Panc1 (cell line): Measurements from ENCODE around the gene SEC16A. TPM values are rescaled to one million over a fixed set of nuclear protein-coding genes. Genes with fewer than 3 reads are reported as not detected.

Experiments used
- ATAC-seq: fragments of 200-7000 bp; cut with Tn5 transposase; 2 replicates; pipeline ENCODE4 v1.9.1; 2020; ENCODE audit warnings: mild to moderate bottlenecking, moderate library complexity
- BruUV-seq: library from RNA; stranded (reverse); fragments of 400-500 nt; replicated peaks from 2 replicates; lab custom pipeline; 2021; lab: Mats Ljungman, UMichigan
- CTCF ChIA-PET: fragments of 300-600 bp; sonication (Branson Sonifier 250); formaldehyde crosslinking; loops from one replicate; lab custom pipeline; 2022; ENCODE audit warnings: antibody characterized with exemption; lab: Charles Lee
- POLR2A ChIA-PET: fragments of 300-600 bp; sonication (Branson Sonifier 250); formaldehyde crosslinking; loops from one replicate; lab custom pipeline; 2022; ENCODE audit warnings: antibody characterized with exemption; lab: Charles Lee
- DNase-seq: peaks from one replicate; pipeline ENCODE4 v3.0.0-alpha.2; 2010; ENCODE audit warnings: low read depth, low spot score
- H3K27ac ChIP-seq: 2 replicates; pipeline ENCODE4 v1.5.1; 2011; ENCODE audit warnings: mild to moderate bottlenecking, low read length, inconsistent platforms
- H3K27me3 ChIP-seq: fragments of 200-500 bp; sonication (Bioruptor generic); 2 replicates; pipeline ENCODE4 v1.6.0; 2014; ENCODE audit warnings: low read length, inconsistent platforms; ENCODE audit not compliant: control insufficient read depth, insufficient read depth
- H3K36me3 ChIP-seq: fragments of 200-500 bp; sonication (Bioruptor generic); 2 replicates; pipeline ENCODE4 v1.5.1; 2014; ENCODE audit warnings: inconsistent platforms, mild to moderate bottlenecking, low read length, moderate library complexity; ENCODE audit not compliant: control insufficient read depth, insufficient read depth
- H3K4me1 ChIP-seq: 2 replicates; pipeline ENCODE4 v1.5.1; 2011; ENCODE audit warnings: inconsistent platforms, mild to moderate bottlenecking, low read length, moderate library complexity; ENCODE audit not compliant: control insufficient read depth, insufficient read depth
- H3K4me3 ChIP-seq, 2 experiments: 2 replicates each; pipeline ENCODE4 v1.5.1; 2011 to 2012; ENCODE audit warnings: low read depth in 2 of 2, low read length in 2 of 2, mild to moderate bottlenecking in 2 of 2, inconsistent platforms in 1 of 2, moderate library complexity in 1 of 2
- H3K9me3 ChIP-seq: fragments of 200-500 bp; sonication (Bioruptor generic); 2 replicates; pipeline ENCODE4 v1.5.1; 2014; ENCODE audit warnings: low read depth, mild to moderate bottlenecking, inconsistent platforms, low read length, moderate library complexity; ENCODE audit not compliant: control insufficient read depth, insufficient read depth
- CTCF ChIP-seq: fragments of 450-650 bp; IDR thresholded peaks from 2 replicates; pipeline ENCODE4 v1.5.1; 2017; ENCODE audit warnings: mild to moderate bottlenecking
- POLR2AphosphoS5 ChIP-seq: IDR thresholded peaks from 2 replicates; pipeline ENCODE4 v1.6.1; 2012; ENCODE audit warnings: mild to moderate bottlenecking, low read depth, low read length, moderate library complexity
- REST ChIP-seq, 2 experiments: IDR thresholded peaks; 2 replicates each; pipeline ENCODE4 v1.6.1; 2011 to 2012; ENCODE audit warnings: low read depth in 2 of 2, control low read depth in 1 of 2, low read length in 1 of 2, mild to moderate bottlenecking in 1 of 2, moderate library complexity in 1 of 2; ENCODE audit not compliant: insufficient read depth in 1 of 2
- SIN3A ChIP-seq: IDR thresholded peaks from 2 replicates; pipeline ENCODE4 v1.6.1; 2012; ENCODE audit warnings: low read depth, mild to moderate bottlenecking, low read length, moderate library complexity, borderline replicate concordance; ENCODE audit not compliant: insufficient read depth
- TCF7L2 ChIP-seq: IDR thresholded peaks from 2 replicates; pipeline ENCODE4 v1.6.1; 2011; ENCODE audit warnings: mild to moderate bottlenecking, low read depth, low read length, inconsistent platforms
- in situ Hi-C: cut with HindIII; loops from 2 replicates; pipeline ENCODE4 v1.10.0; 2016; ENCODE audit warnings: low sequenced_read_pairs, low pct_unique_long_range_greater_than_20kb
- intact Hi-C: fragments of 100-400 bp; cut with micrococcal nuclease; formaldehyde crosslinking; loops from one replicate; pipeline ENCODE4 v1.10.0; 2022; ENCODE audit not compliant: unreplicated experiment
- total RNA-seq: library from RNA; stranded (reverse); gene quantifications from one replicate; pipeline ENCODE4 v1.2.1, GENCODE V29; 2021; ENCODE audit not compliant: unreplicated experiment

Gene SEC16A
- total RNA-seq, 1 experiment from 2014 or later: 76.5 TPM

GRCh38 chr9:136507221-136507991 is 24.6 kb upstream of the SEC16A start:
- in situ Hi-C loops (no loop called here), intact Hi-C loops (no loop called here)
- ChIA-PET CTCF (no interaction called here), POLR2A (no interaction called here)
- Histone ChIP-seq H3K4me3 (no peak overlapping the region), H3K27ac (no peak overlapping the region), H3K4me1 (no peaks in the 10 kb centered on the region), H3K9me3 (no peaks in the 10 kb centered on the region), H3K27me3 (no peaks in the 10 kb centered on the region), H3K36me3 (no peaks in the 10 kb centered on the region)
- TF ChIP-seq CTCF (no peak), REST (IDR thresholded peaks at IDR 0.05; ENCODE audit: insufficient read depth in 1 of 2, low read depth in 2 of 2, low read length in 1 of 2) (no peak), POLR2AphosphoS5 (no peak), TCF7L2 (no peak), SIN3A (no peak)
- ATAC-seq (no peak), DNase-seq (no peak)
- BruUV-seq: no TSS peak

- DNase-seq (no peak), ATAC-seq (no peak)
- Histone ChIP-seq H3K27ac (no peak overlapping the region), H3K27me3 (no peaks in the 10 kb centered on the region), H3K36me3 (no peaks in the 10 kb centered on the region), H3K4me1 (no peaks in the 10 kb centered on the region), H3K9me3 (no peaks in the 10 kb centered on the region), H3K4me3 (no peak overlapping the region)
- in situ Hi-C loops (no loop called here), intact Hi-C loops (no loop called here)
- BruUV-seq: no TSS peak
- ChIA-PET CTCF (no interaction called here), POLR2A (no interaction called here)
- TF ChIP-seq REST (IDR thresholded peaks at IDR 0.05; ENCODE audit: insufficient read depth in 1 of 2, low read depth in 2 of 2, low read length in 1 of 2) (no peak), SIN3A (no peak), TCF7L2 (no peak), POLR2AphosphoS5 (no peak), CTCF (no peak)
These were observed 23.6 kb upstream of the SEC16A start for GRCh38 chr9:136506425-136506824.
